ENCODE measurements around the gene LRRC74A. TPM values are rescaled to one million over a fixed set of nuclear protein-coding genes. Genes with fewer than 3 reads are reported as not detected.

Gene LRRC74A
- total and polyA plus RNA-seq, 4 experiments from 2014 or later, result not detected

DNA sequence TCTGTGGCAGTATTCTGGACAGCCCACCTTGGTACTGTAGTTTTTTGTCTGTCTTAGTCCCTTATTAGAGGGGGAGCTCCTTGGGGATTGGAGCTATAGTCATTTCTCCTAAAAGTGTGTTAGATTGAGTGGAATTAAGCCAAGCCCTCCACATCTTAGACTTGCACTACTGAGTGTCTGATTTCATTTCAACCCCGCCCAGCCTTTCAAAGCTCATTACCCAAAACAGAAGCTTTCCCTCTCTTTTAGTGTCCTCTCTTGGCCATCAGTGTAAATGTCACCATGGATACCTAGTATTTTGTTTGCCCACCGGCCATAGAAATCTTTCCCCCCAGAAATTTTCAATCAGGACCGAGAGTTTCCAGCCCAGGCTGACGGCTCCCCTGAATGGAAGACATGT is 74.5 kb downstream of the LRRC74A start:
- H3K9me3 Mint-ChIP-seq, result no peaks in the 10 kb centered on the region
- ChIA-PET POLR2A (ENCODE audit: partially characterized antibody) (interaction anchor here (1.3 kb wide), 1 partner anchor 133 kb away, joined by 3 read pairs; no protein-coding TSS in a partner anchor), CTCF (ENCODE audit: partially characterized antibody) (interaction anchor here (2.0 to 11.6 kb wide), 5 partner anchors 12 to 169 kb away, joined by 5 to 86 read pairs (median 14); no protein-coding TSS in a partner anchor)
- no peak for DNase-seq
- intact Hi-C loops (cut with micrococcal nuclease), result no loop called here
- H3K27me3 Mint-ChIP-seq, result no peaks in the 10 kb centered on the region
- Histone ChIP-seq H3K27me3 (ENCODE audit: insufficient read depth, low read length) (no peaks in the 10 kb centered on the region), H3K4me3 (ENCODE audit: low read length in 2 of 2) (no peak overlapping the region), H3K4me1 (ENCODE audit: insufficient read depth, low read length) (peaks cover 21% of the 10 kb centered on the region), H3K9me3 (ENCODE audit: control insufficient read depth in 1 of 2, low read length in 2 of 2) (no peaks in the 10 kb centered on the region), H3K27ac (ENCODE audit: low read depth, low read length) (no peak overlapping the region), H3K36me3 (ENCODE audit: insufficient read depth, low read length) (no peaks in the 10 kb centered on the region)
- H3K4me1 Mint-ChIP-seq, result peaks cover 11 to 22% (median 16%) of the 10 kb centered on the region in 4 donors
- H3K36me3 Mint-ChIP-seq, result no peaks in the 10 kb centered on the region
- no peak overlapping the region for H3K4me3 Mint-ChIP-seq
- H3K27ac Mint-ChIP-seq, result no peak overlapping the region

DNA sequence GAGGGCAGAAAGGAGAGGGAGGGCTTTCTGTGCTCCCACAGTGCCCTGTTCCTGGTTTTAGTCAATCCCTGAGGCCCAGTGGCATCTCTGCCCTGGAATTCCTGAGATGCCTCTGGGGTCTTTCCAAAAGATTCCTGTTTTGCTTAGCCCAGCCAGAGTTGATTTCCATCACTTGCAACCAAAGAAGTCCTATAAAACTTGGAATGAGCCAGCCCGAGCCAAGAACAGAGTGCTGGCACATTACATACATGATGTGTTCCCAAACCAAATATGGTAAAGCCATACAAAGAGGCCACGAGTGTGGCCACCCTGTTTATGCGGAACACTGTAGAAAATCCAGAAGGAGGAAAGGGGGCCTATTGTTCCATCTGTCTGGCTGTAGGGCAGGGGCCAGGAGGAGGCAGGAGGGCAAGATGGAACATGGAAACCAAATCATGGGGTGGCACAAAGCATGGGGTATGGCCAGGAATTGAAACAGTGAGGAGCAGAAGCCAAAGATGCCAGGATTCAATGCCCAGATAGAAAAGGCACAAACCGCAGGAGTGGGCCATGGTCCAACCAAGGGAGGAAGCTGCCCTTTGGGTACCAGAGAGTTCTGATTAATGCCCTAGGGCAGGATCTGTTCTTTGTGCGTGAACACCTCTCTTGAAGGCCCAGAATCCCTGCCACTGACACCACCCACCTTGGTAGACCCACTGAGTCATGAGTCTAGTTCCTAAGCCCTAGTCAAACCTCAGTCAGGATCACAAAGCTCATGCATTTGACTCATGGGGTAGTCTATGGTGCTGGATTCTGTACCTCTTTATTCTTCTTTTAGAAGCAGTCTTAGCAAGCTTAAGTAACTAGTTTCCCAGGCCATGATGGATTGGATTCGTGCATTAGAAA is 75.2 kb downstream of the LRRC74A start:
- no peaks in the 10 kb centered on the region for H3K36me3 Mint-ChIP-seq
- ChIA-PET CTCF (ENCODE audit: partially characterized antibody) (interaction anchor here (2.0 to 11.6 kb wide), 6 partner anchors 12 to 168 kb away, joined by 5 to 86 read pairs (median 11); no protein-coding TSS in a partner anchor), POLR2A (ENCODE audit: partially characterized antibody) (interaction anchor here (1.3 kb wide), 1 partner anchor 133 kb away, joined by 3 read pairs; no protein-coding TSS in a partner anchor)
- H3K9me3 Mint-ChIP-seq, result no peaks in the 10 kb centered on the region
- H3K4me3 Mint-ChIP-seq, result no peak overlapping the region
- peaks cover 21% of the 10 kb centered on the region for H3K4me1 ChIP-seq (ENCODE audit: insufficient read depth, low read length)
- H3K27me3 Mint-ChIP-seq, result no peaks in the 10 kb centered on the region
- no peak overlapping the region for H3K27ac ChIP-seq (ENCODE audit: low read depth, low read length)
- intact Hi-C loops (cut with micrococcal nuclease), result no loop called here
- peak overlapping the region in 2 of 7 donors; percentile 5 to 30 for H3K27ac Mint-ChIP-seq
- peaks cover 12 to 22% (median 16%) of the 10 kb centered on the region in 4 donors for H3K4me1 Mint-ChIP-seq
- H3K4me3 ChIP-seq (ENCODE audit: low read length in 2 of 2), result no peak overlapping the region
- H3K27me3 ChIP-seq (ENCODE audit: insufficient read depth, low read length), result no peaks in the 10 kb centered on the region
- H3K36me3 ChIP-seq (ENCODE audit: insufficient read depth, low read length), result no peaks in the 10 kb centered on the region
- DNase-seq, result no peak
- no peaks in the 10 kb centered on the region for H3K9me3 ChIP-seq (ENCODE audit: control insufficient read depth in 1 of 2, low read length in 2 of 2)

DNA sequence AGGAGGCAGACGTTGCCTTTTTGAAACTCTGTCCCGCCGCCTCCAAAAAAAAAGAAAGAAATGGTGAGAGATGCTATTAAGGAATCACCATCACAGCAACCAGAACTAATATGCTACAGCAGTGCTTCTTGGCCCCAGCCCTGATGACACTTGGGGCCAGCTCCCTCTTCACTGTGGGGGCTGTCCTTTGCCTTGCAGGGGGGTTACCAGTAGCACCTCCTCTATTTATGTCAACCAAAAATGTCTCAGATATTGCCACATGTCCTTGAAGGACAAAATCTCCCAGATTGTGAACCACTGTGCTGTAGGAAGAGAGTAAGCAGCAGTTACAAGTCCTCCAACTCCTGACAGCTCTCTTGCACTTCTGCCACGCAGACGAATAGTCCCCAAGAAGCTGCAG is 76.4 kb downstream of the LRRC74A start:
- Mint-ChIP-seq H3K4me1 (peaks cover 12 to 25% (median 16%) of the 10 kb centered on the region in 4 donors), H3K27me3 (no peaks in the 10 kb centered on the region), H3K36me3 (no peaks in the 10 kb centered on the region), H3K9me3 (no peaks in the 10 kb centered on the region), H3K4me3 (no peak overlapping the region), H3K27ac (no peak overlapping the region)
- DNase-seq, result no peak
- no peak overlapping the region for H3K4me3 ChIP-seq (ENCODE audit: low read length in 2 of 2)
- intact Hi-C loops (cut with micrococcal nuclease), result no loop called here
- H3K4me1 ChIP-seq (ENCODE audit: insufficient read depth, low read length), result peaks cover 21% of the 10 kb centered on the region
- ChIA-PET CTCF (ENCODE audit: partially characterized antibody) (interaction anchor here (2.2 to 11.6 kb wide), 2 partner anchors 11 to 167 kb away, joined by 8 to 86 read pairs; no protein-coding TSS in a partner anchor), POLR2A (ENCODE audit: partially characterized antibody) (no interaction called here)
- no peak overlapping the region for H3K27ac ChIP-seq (ENCODE audit: low read depth, low read length)
- no peaks in the 10 kb centered on the region for H3K27me3 ChIP-seq (ENCODE audit: insufficient read depth, low read length)
- H3K36me3 ChIP-seq (ENCODE audit: insufficient read depth, low read length), result no peaks in the 10 kb centered on the region
- no peaks in the 10 kb centered on the region for H3K9me3 ChIP-seq (ENCODE audit: control insufficient read depth in 1 of 2, low read length in 2 of 2)

DNA sequence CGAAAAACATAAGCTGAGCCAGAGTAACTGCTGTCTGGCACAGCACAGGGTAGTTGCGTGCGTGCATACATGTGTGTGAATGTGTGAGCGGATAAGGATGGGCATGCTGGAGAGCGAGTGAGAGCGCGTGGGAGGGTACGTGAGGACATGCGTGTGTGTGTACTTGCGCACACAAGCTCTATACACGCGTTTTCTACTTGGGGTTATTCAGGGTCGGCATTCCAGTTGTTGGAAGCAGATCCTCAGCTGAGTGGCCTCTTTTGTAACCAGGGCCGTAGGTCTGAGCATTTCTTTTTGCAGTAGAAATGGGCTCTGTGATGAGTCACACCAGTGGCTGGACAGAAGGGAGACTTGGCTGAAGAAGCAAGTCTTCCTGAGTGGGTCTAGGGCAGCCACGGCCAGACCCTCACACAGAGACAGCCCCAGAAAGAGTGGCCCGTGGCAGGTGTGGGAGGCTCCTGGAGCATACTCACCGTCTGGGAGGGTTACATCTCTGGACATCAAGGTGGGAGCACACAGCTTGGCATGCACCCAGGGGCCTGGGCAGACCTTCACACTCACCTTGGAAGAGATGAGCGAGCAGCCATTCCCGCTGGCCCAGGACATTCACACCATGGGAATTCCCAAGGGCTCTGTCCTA is 78.0 kb downstream of the LRRC74A start:
- Histone ChIP-seq H3K9me3 (ENCODE audit: control insufficient read depth in 1 of 2, low read length in 2 of 2) (no peaks in the 10 kb centered on the region), H3K4me3 (ENCODE audit: low read length in 2 of 2) (no peak overlapping the region), H3K27ac (ENCODE audit: low read depth, low read length) (no peak overlapping the region), H3K4me1 (ENCODE audit: insufficient read depth, low read length) (peaks cover 30% of the 10 kb centered on the region), H3K27me3 (ENCODE audit: insufficient read depth, low read length) (no peaks in the 10 kb centered on the region), H3K36me3 (ENCODE audit: insufficient read depth, low read length) (no peaks in the 10 kb centered on the region)
- Mint-ChIP-seq H3K4me1 (peaks cover 19 to 33% (median 23%) of the 10 kb centered on the region in 4 donors), H3K4me3 (peak overlapping the region in 2 of 8 donors; percentile 54 to 60), H3K27me3 (no peaks in the 10 kb centered on the region), H3K9me3 (peaks cover 0 to 4% (median 0%) of the 10 kb centered on the region in 8 donors), H3K36me3 (no peaks in the 10 kb centered on the region), H3K27ac (peak overlapping the region in 5 of 7 donors; percentile 81 to 93 (median 89))
- intact Hi-C loops (cut with micrococcal nuclease), result no loop called here
- ChIA-PET POLR2A (ENCODE audit: partially characterized antibody) (interaction anchor here (0.6 to 1.8 kb wide), 6 partner anchors 9 to 123 kb away, joined by 3 to 9 read pairs (median 5); no protein-coding TSS in a partner anchor), CTCF (ENCODE audit: partially characterized antibody) (interaction anchor here (0.7 to 11.6 kb wide), 8 partner anchors 9 to 165 kb away, joined by 3 to 86 read pairs (median 4); no protein-coding TSS in a partner anchor)
- DNase-seq, result no peak

DNA sequence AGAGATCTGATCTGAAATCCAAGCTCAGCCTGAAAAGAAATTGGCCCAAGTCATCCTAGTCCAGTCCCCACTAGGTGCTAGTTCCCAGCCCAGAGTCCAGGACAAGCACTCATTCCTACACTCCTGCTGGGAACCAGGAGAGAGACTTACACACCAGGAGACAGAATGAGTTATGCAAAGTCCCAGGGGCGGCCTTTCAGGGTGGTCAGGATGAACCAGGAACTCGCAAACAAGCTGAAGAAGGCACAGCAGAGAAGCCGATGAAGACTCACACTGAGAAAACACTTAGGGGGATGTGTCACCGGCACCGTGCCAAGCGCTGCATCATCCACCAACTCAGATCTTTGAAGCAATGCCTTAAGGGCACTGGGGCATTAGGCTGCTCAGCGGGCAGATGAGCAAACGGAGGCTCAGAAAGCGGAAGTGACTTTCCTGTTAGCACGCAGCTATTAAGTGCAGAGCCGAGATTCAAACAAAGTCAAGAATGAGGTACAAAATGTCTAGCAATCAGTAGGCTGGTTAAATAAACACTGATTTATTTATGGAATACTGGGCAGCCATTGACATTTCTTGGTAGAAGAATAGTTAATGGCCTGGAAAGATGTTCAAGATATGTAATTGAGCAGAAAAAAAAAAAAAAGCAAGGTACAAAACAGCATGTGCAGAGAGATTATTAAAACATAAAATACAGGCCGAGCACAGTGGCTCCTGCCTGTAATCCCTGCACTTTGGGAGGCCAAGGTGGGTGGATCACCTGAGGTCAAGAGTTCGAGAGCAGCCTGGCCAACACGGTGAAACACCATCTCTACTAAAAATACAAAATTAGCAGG is 78.7 kb downstream of the LRRC74A start:
- Histone ChIP-seq H3K27ac (ENCODE audit: low read depth, low read length) (no peak overlapping the region), H3K9me3 (ENCODE audit: control insufficient read depth in 1 of 2, low read length in 2 of 2) (no peaks in the 10 kb centered on the region), H3K4me1 (ENCODE audit: insufficient read depth, low read length) (peaks cover 36% of the 10 kb centered on the region), H3K36me3 (ENCODE audit: insufficient read depth, low read length) (no peaks in the 10 kb centered on the region), H3K4me3 (ENCODE audit: low read length in 2 of 2) (no peak overlapping the region), H3K27me3 (ENCODE audit: insufficient read depth, low read length) (no peaks in the 10 kb centered on the region)
- intact Hi-C loops (cut with micrococcal nuclease), result no loop called here
- POLR2A ChIA-PET (ENCODE audit: partially characterized antibody), result interaction anchor here (0.6 to 1.8 kb wide), 7 partner anchors 8 to 150 kb away, joined by 3 to 9 read pairs (median 5); no protein-coding TSS in a partner anchor
- peak overlapping the region; percentile 54 to 77 (median 66) for H3K4me3 Mint-ChIP-seq
- H3K9me3 Mint-ChIP-seq, result peaks cover 0 to 4% (median 0%) of the 10 kb centered on the region in 8 donors
- CTCF ChIA-PET (ENCODE audit: partially characterized antibody), result interaction anchor here (0.7 to 11.6 kb wide), 8 partner anchors 8 to 164 kb away, joined by 3 to 86 read pairs (median 4); no protein-coding TSS in a partner anchor
- H3K4me1 Mint-ChIP-seq, result peaks cover 21 to 36% (median 25%) of the 10 kb centered on the region in 4 donors
- H3K27ac Mint-ChIP-seq, result peak overlapping the region; percentile 71 to 93 (median 88)
- DNase-seq, result peak; percentile 54 to 85 (median 62)
- no peaks in the 10 kb centered on the region for H3K36me3 Mint-ChIP-seq
- no peaks in the 10 kb centered on the region for H3K27me3 Mint-ChIP-seq

DNA sequence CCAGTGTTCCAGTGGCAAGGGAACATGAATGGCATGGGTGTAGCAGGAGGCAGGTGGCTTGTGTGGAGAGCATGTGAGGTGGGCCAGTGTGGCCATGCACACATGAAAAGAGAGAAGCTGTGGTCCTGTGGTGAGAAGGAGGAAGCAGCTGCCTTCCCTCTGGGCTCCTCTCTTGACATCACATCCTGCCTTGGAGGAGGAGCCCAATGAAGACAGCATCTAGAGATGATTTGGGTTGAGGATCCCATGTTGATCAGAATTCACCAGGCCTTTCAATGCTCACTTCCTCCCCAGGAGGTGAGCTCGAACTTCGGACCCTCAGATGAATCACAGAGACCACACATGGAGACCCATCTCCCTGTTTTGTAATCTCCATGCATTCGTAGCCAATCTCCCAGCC is 82.6 kb downstream of the LRRC74A start:
- Histone ChIP-seq H3K9me3 (ENCODE audit: control insufficient read depth in 1 of 2, low read length in 2 of 2) (no peaks in the 10 kb centered on the region), H3K4me1 (ENCODE audit: insufficient read depth, low read length) (peaks cover 43% of the 10 kb centered on the region), H3K4me3 (ENCODE audit: low read length in 2 of 2) (no peak overlapping the region), H3K36me3 (ENCODE audit: insufficient read depth, low read length) (no peaks in the 10 kb centered on the region), H3K27ac (ENCODE audit: low read depth, low read length) (no peak overlapping the region), H3K27me3 (ENCODE audit: insufficient read depth, low read length) (no peaks in the 10 kb centered on the region)
- intact Hi-C loops (cut with micrococcal nuclease), result no loop called here
- Mint-ChIP-seq H3K27ac (peak overlapping the region; percentile 90 to 99 (median 97)), H3K4me1 (peaks cover 28 to 47% (median 34%) of the 10 kb centered on the region in 4 donors), H3K9me3 (peaks cover 0 to 4% (median 0%) of the 10 kb centered on the region in 8 donors), H3K27me3 (no peaks in the 10 kb centered on the region), H3K4me3 (peak overlapping the region in 7 of 8 donors; percentile 57 to 90 (median 73)), H3K36me3 (no peaks in the 10 kb centered on the region)
- ChIA-PET CTCF (ENCODE audit: partially characterized antibody) (interaction anchor here (1.2 to 14.2 kb wide), 7 partner anchors 10 to 186 kb away, joined by 3 to 360 read pairs (median 5); no protein-coding TSS in a partner anchor), POLR2A (ENCODE audit: partially characterized antibody) (interaction anchor here (0.6 to 1.8 kb wide), 9 partner anchors 9 to 131 kb away, joined by 3 to 6 read pairs (median 3); partner anchors contain the start of gene IRF2BPL)
- DNase-seq, result peak; percentile 68 to 80 (median 78)
